A549 (cell line): ENCODE data around the gene ZPR1. TPM values are rescaled to one million over a fixed set of nuclear protein-coding genes. Genes with fewer than 3 reads are reported as not detected.

Source experiments
- ATAC-seq, 2 experiments: fragments of 200-7000 bp in 1 of 2; fragments of >200 bp in 1 of 2; cut with Nextera tagmentation in 1 of 2; cut with Tn5 transposase in 1 of 2; 3 replicates each; pipeline versions ENCODE4 v1.8.0 to v1.9.1; 2018 to 2020; ENCODE audit warnings: mild to moderate bottlenecking in 1 of 2, moderate library complexity in 1 of 2
- CTCF ChIA-PET: fragments of 300-600 bp; sonication (Branson Sonifier 250); formaldehyde crosslinking; extraction: SDS; loops from one replicate; lab custom pipeline; 2021; ENCODE audit warnings: antibody characterized with exemption, inconsistent platforms; lab: Yijun Ruan, JAX
- POLR2A ChIA-PET: fragments of 350-600 bp; formaldehyde crosslinking; extraction: SDS; loops from one replicate; lab custom pipeline; 2021; ENCODE audit warnings: antibody characterized with exemption, inconsistent platforms; lab: Yijun Ruan, JAX
- DNase-seq, 2 experiments: peaks; one replicate each; pipeline versions ENCODE4 v3.0.0 to v3.0.0-alpha.2; 2011 to 2016; ENCODE audit warnings: low read depth in 1 of 2, low spot score in 1 of 2
- FAIRE-seq: peaks from 2 replicates; lab custom pipeline; 2011; peaks lifted over from hg19 to GRCh38; lab: Jason Lieb, UNC
- H3K27ac ChIP-seq, 2 experiments: fragments of >200 bp; sonication (Bioruptor Twin); formaldehyde crosslinking; 3 replicates each; pipeline ENCODE4 v1.5.1; 2016 to 2017
- H3K4me1 ChIP-seq: fragments of >200 bp; sonication (Bioruptor Twin); formaldehyde crosslinking; 3 replicates; pipeline ENCODE4 v1.6.1; 2016
- H3K4me2 ChIP-seq: fragments of >200 bp; sonication (Bioruptor Twin); formaldehyde crosslinking; 3 replicates; pipeline ENCODE4 v1.6.1; 2016
- H3K4me3 ChIP-seq: fragments of >200 bp; sonication (Bioruptor Twin); formaldehyde crosslinking; 3 replicates; pipeline ENCODE4 v1.5.1; 2016
- H3K9me3 ChIP-seq: fragments of >200 bp; sonication (Bioruptor Twin); formaldehyde crosslinking; 3 replicates; pipeline ENCODE4 v1.6.1; 2016
- CBX2 ChIP-seq: fragments of 200-600 bp; sonication (generic); IDR thresholded peaks from 2 replicates; pipeline ENCODE4 v1.6.1; 2016; ENCODE audit warnings: low read depth, mild to moderate bottlenecking, borderline replicate concordance
- CHD4 ChIP-seq: fragments of 200-600 bp; sonication (generic); IDR thresholded peaks from 2 replicates; pipeline ENCODE4 v1.6.1; 2016; ENCODE audit warnings: antibody characterized with exemption, mild to moderate bottlenecking, borderline replicate concordance
- EP300 ChIP-seq, 2 experiments: fragments of >200 bp; sonication (Bioruptor Twin); formaldehyde crosslinking; IDR thresholded peaks; 2 replicates in 1 of 2; 3 replicates in 1 of 2; pipeline ENCODE4 v1.6.1; 2016 to 2017
- ESRRA ChIP-seq: fragments of 150-350 bp; IDR thresholded peaks from 2 replicates; pipeline ENCODE4 v1.6.1; 2014; ENCODE audit warnings: mild to moderate bottlenecking, low read length, borderline replicate concordance
- FOSB ChIP-seq: fragments of 250-450 bp; sonication (Bioruptor Pico); IDR thresholded peaks from 2 replicates; pipeline ENCODE4 v1.5.0; 2020; ENCODE audit warnings: mild to moderate bottlenecking, moderate library complexity
- FOSL2 ChIP-seq, 2 experiments: fragments of 450-650 bp in 1 of 2; fragments of >200 bp in 1 of 2; sonication (Bioruptor Twin) in 1 of 2; formaldehyde crosslinking; IDR thresholded peaks; 2 replicates each; pipeline versions ENCODE4 v1.5.0 to v1.6.1; 2016 to 2020; ENCODE audit warnings: mild to moderate bottlenecking in 1 of 2, moderate library complexity in 1 of 2
- FOXS1 ChIP-seq: fragments of 250-450 bp; sonication (Bioruptor Pico); IDR thresholded peaks from 2 replicates; pipeline ENCODE4 v1.5.0; 2020; ENCODE audit warnings: mild to moderate bottlenecking, moderate library complexity
- HDAC2 ChIP-seq: fragments of 200-600 bp; sonication (generic); IDR thresholded peaks from 2 replicates; pipeline ENCODE4 v1.6.1; 2016
- HEYL ChIP-seq: fragments of 250-450 bp; sonication (Bioruptor Pico); IDR thresholded peaks from 2 replicates; pipeline ENCODE4 v1.8.0; 2021; ENCODE audit warnings: mild to moderate bottlenecking, moderate library complexity
- HOXA7 ChIP-seq: fragments of 250-450 bp; sonication (Bioruptor Pico); IDR thresholded peaks from 2 replicates; pipeline ENCODE4 v1.5.0; 2020; ENCODE audit warnings: mild to moderate bottlenecking, moderate library complexity
- HOXB13 ChIP-seq: fragments of 250-450 bp; sonication (Bioruptor Pico); IDR thresholded peaks from 2 replicates; pipeline ENCODE4 v1.5.0; 2020; ENCODE audit warnings: low read depth, mild to moderate bottlenecking, moderate library complexity
- HOXB5 ChIP-seq: fragments of 250-450 bp; sonication (Bioruptor Pico); IDR thresholded peaks from 2 replicates; pipeline ENCODE4 v1.5.0; 2020; ENCODE audit warnings: mild to moderate bottlenecking, moderate library complexity
- JUNB ChIP-seq: fragments of >200 bp; sonication (Bioruptor Twin); formaldehyde crosslinking; IDR thresholded peaks from 2 replicates; pipeline ENCODE4 v1.6.1; 2016
- MAX ChIP-seq: IDR thresholded peaks from 2 replicates; pipeline ENCODE4 v1.6.1; 2012
- MAZ ChIP-seq: fragments of 150-350 bp; IDR thresholded peaks from 2 replicates; pipeline ENCODE4 v1.6.1; 2014; ENCODE audit warnings: antibody characterized with exemption, low read depth, low read length, borderline replicate concordance
- MYC ChIP-seq: IDR thresholded peaks from 2 replicates; pipeline ENCODE4 v1.6.1; 2012; ENCODE audit warnings: mild to moderate bottlenecking, inconsistent platforms, low read length, improper control_type of control experiment, borderline replicate concordance
- NFE2L2 ChIP-seq: fragments of 150-350 bp; conservative IDR thresholded peaks from 2 replicates; pipeline ENCODE4 v1.6.1; 2014; ENCODE audit warnings: low read length
- POLR2AphosphoS2 ChIP-seq: conservative IDR thresholded peaks from 2 replicates; pipeline ENCODE4 v1.6.1; 2012; ENCODE audit warnings: low read length, improper control_type of control experiment, inconsistent platforms
- RARB ChIP-seq: fragments of 250-450 bp; sonication (Bioruptor Pico); IDR thresholded peaks from 2 replicates; pipeline ENCODE4 v1.8.0; 2021; ENCODE audit warnings: mild to moderate bottlenecking, moderate library complexity
- SREBF2 ChIP-seq: fragments of 450-650 bp; IDR thresholded peaks from 2 replicates; pipeline ENCODE4 v1.6.1; 2014; ENCODE audit warnings: mild to moderate bottlenecking, moderate library complexity
- TP53 ChIP-seq: fragments of 250-450 bp; sonication (Bioruptor Pico); IDR thresholded peaks from 2 replicates; pipeline ENCODE4 v1.5.0; 2021; ENCODE audit warnings: mild to moderate bottlenecking, moderate library complexity
- ZC3H11A ChIP-seq: fragments of 450-650 bp; IDR thresholded peaks from 2 replicates; pipeline ENCODE4 v1.6.1; 2014; ENCODE audit warnings: antibody characterized with exemption, mild to moderate bottlenecking
- ZFP36 ChIP-seq: fragments of 450-650 bp; IDR thresholded peaks from 2 replicates; pipeline ENCODE4 v1.6.1; 2014; ENCODE audit warnings: borderline replicate concordance; ENCODE audit not compliant: partially characterized antibody
- ZSCAN20 ChIP-seq: fragments of 250-450 bp; sonication (Bioruptor Pico); IDR thresholded peaks from 2 replicates; pipeline ENCODE4 v1.8.0; 2022; ENCODE audit warnings: mild to moderate bottlenecking, moderate library complexity
- WGBS: methylation state at CpG from one replicate; pipeline ENCODE4 v1.1.6; 2017; ENCODE audit errors: missing lambda C conversion rate; 5-methylcytosine and 5-hydroxymethylcytosine counted together
- polyA plus RNA-seq, 4 experiments: library from polyadenylated mRNA; depleted of rRNA in 3 of 4; stranded (reverse); fragments of >200 nt; fragmentation: RNase III in 1 of 4; extraction: RNeasy Plus Mini Kit Qiagen cat#74134 plus additional on column Dnase treatment in 1 of 4; gene quantifications; 2 replicates in 3 of 4; 3 replicates in 1 of 4; pipeline ENCODE4 v1.2.3, GENCODE V29; 2011 to 2017
- TF ChIP-seq, protein P1 (sequence below): fragments of 250-450 bp; sonication (Bioruptor Pico); IDR thresholded peaks from 2 replicates; pipeline ENCODE4 v1.5.0; 2020; ENCODE audit warnings: low read depth, mild to moderate bottlenecking, moderate library complexity
- TF ChIP-seq, protein P2 (sequence below): fragments of 450-650 bp; IDR thresholded peaks from 2 replicates; pipeline ENCODE4 v1.6.1; 2014; ENCODE audit warnings: antibody characterized with exemption

Gene ZPR1
- polyA plus RNA-seq, 2 of the 4 experiments (the other 2 are of a cell fraction) = 44.1 to 65.6 TPM

DNA sequence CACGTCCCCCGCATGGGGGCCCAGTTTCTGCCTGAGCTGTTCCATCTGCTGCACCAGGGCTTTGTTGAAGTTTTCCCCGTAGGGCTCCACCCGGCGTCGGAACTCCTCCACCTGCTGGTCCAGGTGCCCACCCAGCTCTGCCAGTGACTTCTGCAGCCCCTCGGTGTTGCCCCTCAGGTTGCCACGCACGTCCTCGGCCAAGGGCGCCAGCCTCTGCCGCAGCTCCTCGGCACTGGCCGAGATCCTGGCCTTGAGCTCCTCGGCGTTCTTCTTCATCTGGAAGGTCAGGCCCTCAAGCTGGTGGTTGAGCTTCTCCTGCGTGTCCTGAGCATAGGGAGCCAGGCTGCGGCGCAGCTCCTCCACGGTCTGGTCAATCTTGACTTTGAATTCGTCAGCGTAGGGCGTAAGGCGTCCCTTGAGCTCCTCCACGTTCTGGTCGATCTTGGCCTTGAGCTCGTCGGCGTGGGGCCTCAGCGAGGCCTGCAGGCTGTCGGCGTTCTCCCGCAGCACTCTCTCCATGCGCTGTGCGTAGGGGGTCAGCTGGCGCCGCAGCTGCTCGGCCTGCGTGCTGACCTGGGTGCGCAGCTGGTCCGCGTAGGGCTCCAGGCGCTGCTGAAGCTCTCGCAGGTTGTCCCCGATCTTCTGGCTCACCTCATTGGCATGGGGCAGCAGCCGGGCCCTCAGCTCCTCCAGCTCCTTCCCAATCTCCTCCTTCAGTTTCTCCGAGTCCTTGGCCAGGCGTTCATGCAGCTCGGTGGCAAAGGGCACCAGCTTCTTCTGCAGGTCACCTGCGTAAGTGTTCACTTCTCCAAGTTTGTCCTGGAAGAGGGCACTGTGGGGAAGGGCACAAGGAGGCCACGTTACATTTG lies 33.5 kb upstream of the ZPR1 start:
- H3K4me2 ChIP-seq = no peak overlapping the region
- no peak for TF ChIP-seq POLR2AphosphoS2
- no peak for TF ChIP-seq ESRRA
- TF ChIP-seq HOXB5 (CRISPR knock-in tag) = no peak
- no peak for TF ChIP-seq RARB
- TF ChIP-seq HEYL = no peak
- TF ChIP-seq, all 56 proteins: peak for 0
- ChIA-PET POLR2A (no interaction called here), CTCF (interaction anchor here (0.6 to 2.1 kb wide), 7 partner anchors 9 to 202 kb away, joined by 3 to 7 read pairs (median 3); no protein-coding TSS in a partner anchor)
- WGBS = 81% methylated on average over 23 of the region's 51 CpGs
- FAIRE-seq (no peak), ATAC-seq (no peak), DNase-seq (no peak)
- H3K27ac ChIP-seq = no peak overlapping the region
- no peaks in the 10 kb centered on the region for H3K9me3 ChIP-seq
- no peaks in the 10 kb centered on the region for H3K4me1 ChIP-seq
- no peak overlapping the region for H3K4me3 ChIP-seq

GRCh38 chr11:116819049-116819448 lies 31.2 kb upstream of the ZPR1 start:
- Histone ChIP-seq H3K9me3 (no peaks in the 10 kb centered on the region), H3K4me3 (no peak overlapping the region), H3K4me1 (no peaks in the 10 kb centered on the region), H3K4me2 (no peak overlapping the region), H3K27ac (no peak overlapping the region)
- WGBS = 75% methylated on average over 6 of the region's 9 CpGs
- DNase-seq = no peak
- CTCF ChIA-PET = interaction anchor here (0.8 kb wide), 1 partner anchor 287 kb away, joined by 4 read pairs; no protein-coding TSS in a partner anchor
- TF ChIP-seq EP300 (IDR thresholded peaks at IDR 0.05) (no peak), FOSB (no peak), MAX (no peak), ZFP36 (no peak), MAZ (no peak), NFE2L2 (no peak), TP53 (no peak), ESRRA (no peak), FOXS1 (no peak), ZSCAN20 (CRISPR knock-in tag) (no peak), CBX2 (no peak), MYC (no peak), FOSL2 (IDR thresholded peaks at IDR 0.05) (no peak), FOSL2 (CRISPR knock-in tag; IDR thresholded peaks at IDR 0.05) (no peak), JUNB (no peak), HDAC2 (no peak), SREBF2 (no peak), CHD4 (no peak), HOXA7 (CRISPR knock-in tag) (no peak)
- TF ChIP-seq, protein P1, sequence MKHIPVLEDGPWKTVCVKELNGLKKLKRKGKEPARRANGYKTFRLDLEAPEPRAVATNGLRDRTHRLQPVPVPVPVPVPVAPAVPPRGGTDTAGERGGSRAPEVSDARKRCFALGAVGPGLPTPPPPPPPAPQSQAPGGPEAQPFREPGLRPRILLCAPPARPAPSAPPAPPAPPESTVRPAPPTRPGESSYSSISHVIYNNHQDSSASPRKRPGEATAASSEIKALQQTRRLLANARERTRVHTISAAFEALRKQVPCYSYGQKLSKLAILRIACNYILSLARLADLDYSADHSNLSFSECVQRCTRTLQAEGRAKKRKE = no peak
- TF ChIP-seq, all 56 proteins: peak for 0
- no peak for FAIRE-seq
- ATAC-seq = no peak
- POLR2A ChIA-PET = no interaction called here

GRCh38 chr11:116814502-116814901 lies 26.7 kb upstream of the ZPR1 start:
- Histone ChIP-seq H3K4me1 (no peaks in the 10 kb centered on the region), H3K27ac (no peak overlapping the region), H3K4me3 (no peak overlapping the region), H3K4me2 (no peak overlapping the region), H3K9me3 (no peaks in the 10 kb centered on the region)
- POLR2A ChIA-PET = no interaction called here
- TF ChIP-seq MAX = no peak
- TF ChIP-seq ZC3H11A = no peak
- TF ChIP-seq HOXB13 (CRISPR knock-in tag) = no peak
- no peak for TF ChIP-seq ESRRA
- TF ChIP-seq, protein P2, sequence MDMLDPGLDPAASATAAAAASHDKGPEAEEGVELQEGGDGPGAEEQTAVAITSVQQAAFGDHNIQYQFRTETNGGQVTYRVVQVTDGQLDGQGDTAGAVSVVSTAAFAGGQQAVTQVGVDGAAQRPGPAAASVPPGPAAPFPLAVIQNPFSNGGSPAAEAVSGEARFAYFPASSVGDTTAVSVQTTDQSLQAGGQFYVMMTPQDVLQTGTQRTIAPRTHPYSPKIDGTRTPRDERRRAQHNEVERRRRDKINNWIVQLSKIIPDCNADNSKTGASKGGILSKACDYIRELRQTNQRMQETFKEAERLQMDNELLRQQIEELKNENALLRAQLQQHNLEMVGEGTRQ = no peak
- no peak for DNase-seq
- CTCF ChIA-PET = no interaction called here
- WGBS = 78% methylated on average over 6 of the region's 6 CpGs
- FAIRE-seq = no peak
- no peak for ATAC-seq
